HUES6 (cell line): ENCODE results near the gene ZNF668.

Experiments
- H3K27ac ChIP-seq: 2 replicates; pipeline ENCODE4 v1.7.0; 2013; ENCODE audit warnings: low read depth, mild to moderate bottlenecking, low read length, inconsistent platforms
- H3K27me3 ChIP-seq: 2 replicates; pipeline ENCODE4 v1.6.1; 2013; ENCODE audit warnings: low read length; ENCODE audit not compliant: control insufficient read depth, insufficient read depth
- H3K36me3 ChIP-seq: 2 replicates; pipeline ENCODE4 v1.6.1; 2013; ENCODE audit warnings: low read length; ENCODE audit not compliant: control insufficient read depth, insufficient read depth
- H3K4me1 ChIP-seq: 2 replicates; pipeline ENCODE4 v1.6.1; 2013; ENCODE audit warnings: low read length; ENCODE audit not compliant: control insufficient read depth, insufficient read depth
- H3K4me3 ChIP-seq: 2 replicates; pipeline ENCODE4 v1.5.1; 2013; ENCODE audit warnings: low read depth, low read length
- H3K9ac ChIP-seq: one replicate; pipeline ENCODE4 v1.6.1; 2013; ENCODE audit warnings: mild to moderate bottlenecking, low read length
- H3K9me3 ChIP-seq: 2 replicates; pipeline ENCODE4 v1.6.1; 2013; ENCODE audit warnings: low read depth, low read length; ENCODE audit not compliant: control insufficient read depth, insufficient read depth

Gene ZNF668

GRCh38 chr16:31067342-31067741 is 6.7 kb downstream of the ZNF668 start:
- Histone ChIP-seq H3K36me3 (peaks cover 9% of the 10 kb centered on the region), H3K27ac (no peak overlapping the region), H3K27me3 (no peaks in the 10 kb centered on the region), H3K9me3 (no peaks in the 10 kb centered on the region), H3K4me3 (no peak overlapping the region), H3K9ac (no peak overlapping the region), H3K4me1 (peaks cover 6% of the 10 kb centered on the region)

GRCh38 chr16:31064882-31065461 is 9.1 kb downstream of the ZNF668 start:
- no peak overlapping the region for H3K9ac ChIP-seq
- H3K27me3 ChIP-seq = no peaks in the 10 kb centered on the region
- H3K4me3 ChIP-seq = no peak overlapping the region
- H3K36me3 ChIP-seq = peaks cover 32% of the 10 kb centered on the region
- no peak overlapping the region; the same call in 1 of the 2 replicates for H3K27ac ChIP-seq
- H3K9me3 ChIP-seq = no peaks in the 10 kb centered on the region
- no peaks in the 10 kb centered on the region for H3K4me1 ChIP-seq

GRCh38 chr16:31063843-31064611 is 10.0 kb downstream of the ZNF668 start:
- no peaks in the 10 kb centered on the region for H3K4me1 ChIP-seq
- H3K27ac ChIP-seq = no peak overlapping the region
- H3K9ac ChIP-seq = no peak overlapping the region
- H3K4me3 ChIP-seq = no peak overlapping the region
- H3K27me3 ChIP-seq = no peaks in the 10 kb centered on the region
- no peaks in the 10 kb centered on the region for H3K9me3 ChIP-seq
- peaks cover 33% of the 10 kb centered on the region for H3K36me3 ChIP-seq

- no peak overlapping the region for H3K4me3 ChIP-seq
- H3K27me3 ChIP-seq = no peaks in the 10 kb centered on the region
- no peak overlapping the region for H3K27ac ChIP-seq
- no peak overlapping the region for H3K9ac ChIP-seq
- H3K36me3 ChIP-seq = peaks cover 33% of the 10 kb centered on the region
- H3K9me3 ChIP-seq = no peaks in the 10 kb centered on the region
- no peaks in the 10 kb centered on the region for H3K4me1 ChIP-seq
These were observed 10.6 kb downstream of the ZNF668 start for GRCh38 chr16:31063495-31063842.

GRCh38 chr16:31061813-31062440 is 12.1 kb downstream of the ZNF668 start:
- H3K36me3 ChIP-seq = peaks cover 33% of the 10 kb centered on the region
- no peaks in the 10 kb centered on the region for H3K4me1 ChIP-seq
- no peak overlapping the region for H3K27ac ChIP-seq
- no peak overlapping the region for H3K4me3 ChIP-seq
- no peaks in the 10 kb centered on the region for H3K27me3 ChIP-seq
- no peaks in the 10 kb centered on the region for H3K9me3 ChIP-seq
- H3K9ac ChIP-seq = no peak overlapping the region

- no peak overlapping the region for H3K27ac ChIP-seq
- no peaks in the 10 kb centered on the region for H3K4me1 ChIP-seq
- no peaks in the 10 kb centered on the region for H3K27me3 ChIP-seq
- no peak overlapping the region for H3K9ac ChIP-seq
- no peaks in the 10 kb centered on the region for H3K9me3 ChIP-seq
- peaks cover 33% of the 10 kb centered on the region for H3K36me3 ChIP-seq
- no peak overlapping the region for H3K4me3 ChIP-seq
These were observed 12.8 kb downstream of the ZNF668 start for GRCh38 chr16:31061126-31061812.

- Histone ChIP-seq H3K9me3 (no peaks in the 10 kb centered on the region), H3K9ac (no peak overlapping the region), H3K27ac (no peak overlapping the region), H3K27me3 (no peaks in the 10 kb centered on the region), H3K4me1 (no peaks in the 10 kb centered on the region), H3K4me3 (no peak overlapping the region), H3K36me3 (peaks cover 8% of the 10 kb centered on the region; the same call in 1 of the 2 replicates)
These were observed 18.4 kb downstream of the ZNF668 start for GRCh38 chr16:31055613-31056012.

- H3K9ac ChIP-seq = no peak overlapping the region
- no peak overlapping the region for H3K4me3 ChIP-seq
- H3K4me1 ChIP-seq = no peaks in the 10 kb centered on the region
- no peaks in the 10 kb centered on the region for H3K9me3 ChIP-seq
- H3K27me3 ChIP-seq = no peaks in the 10 kb centered on the region
- no peak overlapping the region for H3K27ac ChIP-seq
- no peaks in the 10 kb centered on the region for H3K36me3 ChIP-seq
These were observed 21.9 kb downstream of the ZNF668 start for GRCh38 chr16:31052114-31052513.

- H3K36me3 ChIP-seq = no peaks in the 10 kb centered on the region
- no peaks in the 10 kb centered on the region for H3K27me3 ChIP-seq
- no peak overlapping the region for H3K4me3 ChIP-seq
- no peaks in the 10 kb centered on the region for H3K9me3 ChIP-seq
- no peaks in the 10 kb centered on the region for H3K4me1 ChIP-seq
- no peak overlapping the region for H3K9ac ChIP-seq
- no peak overlapping the region for H3K27ac ChIP-seq
These were observed 23.6 kb downstream of the ZNF668 start for GRCh38 chr16:31050280-31051030.

GRCh38 chr16:31043898-31044481 is 30.1 kb downstream of the ZNF668 start:
- Histone ChIP-seq H3K9ac (no peak overlapping the region), H3K27ac (no peak overlapping the region), H3K4me1 (no peaks in the 10 kb centered on the region), H3K4me3 (no peak overlapping the region), H3K27me3 (no peaks in the 10 kb centered on the region), H3K36me3 (peaks cover 12% of the 10 kb centered on the region), H3K9me3 (no peaks in the 10 kb centered on the region)
